K562 (cell line): ENCODE data around the gene C2CD2. TPM values are rescaled to one million over a fixed set of nuclear protein-coding genes. Genes with fewer than 3 reads are reported as not detected.

ENCODE experiments used
- ATAC-seq: fragments of 200-7000 bp; cut with Tn5 transposase; 3 replicates; pipeline ENCODE4 v1.9.1; 2020; ENCODE audit warnings: moderate library complexity
- BruUV-seq: library from RNA; stranded (reverse); fragments of 400-500 nt; replicated peaks from 2 replicates; lab custom pipeline; 2021; lab: Mats Ljungman, UMichigan
- CTCF ChIA-PET: fragments of 300-600 bp; formaldehyde crosslinking; extraction: SDS; loops from one replicate; lab custom pipeline; 2021; ENCODE audit warnings: low intra/inter-chr PET ratio; lab: Yijun Ruan, JAX
- POLR2A ChIA-PET: fragments of 300-600, 350-650 bp; sonication (Branson Sonifier 250); formaldehyde crosslinking; extraction: SDS; loops from one replicate; lab custom pipeline; 2021; ENCODE audit warnings: antibody characterized with exemption, inconsistent platforms; lab: Yijun Ruan, JAX
- DNase-seq, 4 experiments: peaks; one replicate each; pipeline versions ENCODE4 v3.0.0 to v3.0.0-alpha.2; 2011 to 2018; ENCODE audit warnings: low spot score in 3 of 4, mixed read lengths in 3 of 4; ENCODE audit errors: extremely low read depth in 1 of 4
- FAIRE-seq: peaks from 2 replicates; lab custom pipeline; 2011; peaks lifted over from hg19 to GRCh38; lab: Jason Lieb, UNC
- H2AFZ ChIP-seq: 2 replicates; pipeline ENCODE4 v1.6.0; 2011; ENCODE audit warnings: low read depth, low read length, control low read depth, inconsistent platforms
- H3K27ac ChIP-seq: fragments of 200-600 bp; 3 replicates; pipeline ENCODE4 v1.8.0; 2011; ENCODE audit warnings: low read depth, mild to moderate bottlenecking, control low read depth, inconsistent platforms, low read length, moderate library complexity, mixed read lengths; ENCODE audit errors: extremely low read depth
- H3K27me3 ChIP-seq, 2 experiments: fragments of 300-600 bp in 1 of 2; 2 replicates in 1 of 2; 3 replicates in 1 of 2; pipeline versions ENCODE4 v1.6.0 to v1.8.0; 2011; ENCODE audit warnings: inconsistent platforms in 2 of 2, low read length in 2 of 2, mild to moderate bottlenecking in 1 of 2, mixed read lengths in 1 of 2, moderate library complexity in 1 of 2; ENCODE audit not compliant: control insufficient read depth in 2 of 2, insufficient read depth in 2 of 2
- H3K36me3 ChIP-seq: fragments of 300-600 bp; 3 replicates; pipeline ENCODE4 v1.8.0; 2011; ENCODE audit warnings: mild to moderate bottlenecking, low read length, inconsistent platforms; ENCODE audit not compliant: control insufficient read depth, insufficient read depth
- H3K4me1 ChIP-seq, 2 experiments: fragments of 200-600 bp in 1 of 2; replicated peaks in 1 of 2; 2 replicates in 1 of 2; 3 replicates in 1 of 2; pipeline versions ENCODE4 v1.5.1 to v1.8.0; 2011; ENCODE audit warnings: inconsistent platforms in 2 of 2, low read length in 2 of 2, mild to moderate bottlenecking in 1 of 2, mixed read lengths in 1 of 2, moderate library complexity in 1 of 2; ENCODE audit not compliant: control insufficient read depth in 2 of 2, insufficient read depth in 2 of 2
- H3K4me2 ChIP-seq: 2 replicates; pipeline ENCODE4 v1.6.1; 2011; ENCODE audit warnings: low read length, control low read depth, inconsistent platforms, mixed read lengths; ENCODE audit not compliant: insufficient read depth
- H3K4me3 ChIP-seq: fragments of 200-600 bp; sonication (generic), shearing (Covaris generic); 2 replicates; pipeline ENCODE4 v1.5.1; 2016; ENCODE audit warnings: control low read depth, inconsistent platforms
- H3K79me2 ChIP-seq: fragments of 200-600 bp; 3 replicates; pipeline ENCODE4 v1.8.0; 2011; ENCODE audit warnings: low read length, inconsistent platforms; ENCODE audit not compliant: control insufficient read depth, insufficient read depth
- H3K9ac ChIP-seq, 2 experiments: 2 replicates each; pipeline versions ENCODE4 v1.6.0 to v1.6.1; 2011; ENCODE audit warnings: low read depth in 2 of 2, low read length in 2 of 2, control low read depth in 1 of 2, inconsistent platforms in 1 of 2, mild to moderate bottlenecking in 1 of 2, mixed read lengths in 1 of 2; ENCODE audit not compliant: insufficient read depth in 1 of 2
- H3K9me1 ChIP-seq: one replicate; pipeline ENCODE4 v1.6.0; 2011; ENCODE audit warnings: inconsistent platforms, mild to moderate bottlenecking, low read length, moderate library complexity; ENCODE audit not compliant: control insufficient read depth, insufficient read depth
- H3K9me3 ChIP-seq: replicated peaks from 2 replicates; pipeline ENCODE4 v1.5.1; 2011; ENCODE audit warnings: low read depth, low read length, inconsistent platforms; ENCODE audit not compliant: control insufficient read depth, insufficient read depth
- H4K20me1 ChIP-seq: replicated peaks from 2 replicates; pipeline ENCODE4 v1.6.1; 2011; ENCODE audit warnings: low read length, inconsistent platforms, mixed read lengths; ENCODE audit not compliant: control insufficient read depth, insufficient read depth
- CEBPB ChIP-seq: fragments of 450-650 bp; IDR thresholded peaks from 2 replicates; pipeline ENCODE4 v1.6.1; 2016; ENCODE audit warnings: missing genetic modification characterization, missing compliant biosample characterization
- POLR2H ChIP-seq: IDR thresholded peaks from 2 replicates; pipeline ENCODE4 v1.6.1; 2016; ENCODE audit warnings: missing genetic modification characterization, low read depth, mild to moderate bottlenecking, control low read depth, missing compliant biosample characterization, moderate library complexity
- TGIF2 ChIP-seq: sonication (generic); formaldehyde crosslinking; IDR thresholded peaks from 2 replicates; pipeline ENCODE4 v1.8.1; 2022; ENCODE audit warnings: mild to moderate bottlenecking, missing genetic modification reagents, moderate library complexity
- WGBS: fragments of 100-300 bp; shearing (Covaris generic); methylation state at CpG from one replicate; pipeline ENCODE4 v1.1.6; 2016; ENCODE audit warnings: low coverage, mixed read lengths; ENCODE audit not compliant: insufficient coverage; ENCODE audit errors: missing lambda C conversion rate; 5-methylcytosine and 5-hydroxymethylcytosine counted together
- in situ Hi-C: fragments of 300-500 bp; cut with MboI; formaldehyde crosslinking; loops from 4 replicates; pipeline ENCODE4 v1.15.0; 2018; ENCODE audit warnings: inconsistent platforms, mixed read lengths
- intact Hi-C: fragments of 100-400 bp; cut with micrococcal nuclease; formaldehyde crosslinking; loops from 2 replicates; pipeline ENCODE4 v1.14.2; 2022
- polyA plus RNA-seq, 8 experiments: library from polyadenylated mRNA; depleted of rRNA in 4 of 8; stranded (reverse) in 5 of 8; unstranded in 3 of 8; fragments of >200 nt; fragmentation: Nextera tagmentation in 2 of 8; fragmentation: Illumina TruSeq in 1 of 8; extraction: Ambion mirVana in 2 of 8; extraction: Trizol in 1 of 8; gene quantifications; 2 replicates each; pipeline versions ENCODE4 v1.2.1 to v1.2.3, GENCODE V29; 2011 to 2014; ENCODE audit warnings: inconsistent platforms in 1 of 8, missing spikeins in 1 of 8
- total RNA-seq, 7 experiments: library from RNA; depleted of rRNA in 6 of 7; stranded (reverse); fragments of >200 nt in 6 of 7; fragmentation: Illumina TruSeq in 2 of 7; extraction: Trizol in 2 of 7; gene quantifications; 2 replicates each; pipeline versions ENCODE4 v1.2.1 to v1.2.3, GENCODE V29; 2011 to 2021; ENCODE audit warnings: low replicate concordance in 1 of 7

Gene C2CD2
- total and polyA plus RNA-seq, 9 of the 15 experiments (the other 6 are each of a cell fraction or from before 2014, with no cell fraction given): 1.3 to 21.6 (median 12.1) TPM

DNA sequence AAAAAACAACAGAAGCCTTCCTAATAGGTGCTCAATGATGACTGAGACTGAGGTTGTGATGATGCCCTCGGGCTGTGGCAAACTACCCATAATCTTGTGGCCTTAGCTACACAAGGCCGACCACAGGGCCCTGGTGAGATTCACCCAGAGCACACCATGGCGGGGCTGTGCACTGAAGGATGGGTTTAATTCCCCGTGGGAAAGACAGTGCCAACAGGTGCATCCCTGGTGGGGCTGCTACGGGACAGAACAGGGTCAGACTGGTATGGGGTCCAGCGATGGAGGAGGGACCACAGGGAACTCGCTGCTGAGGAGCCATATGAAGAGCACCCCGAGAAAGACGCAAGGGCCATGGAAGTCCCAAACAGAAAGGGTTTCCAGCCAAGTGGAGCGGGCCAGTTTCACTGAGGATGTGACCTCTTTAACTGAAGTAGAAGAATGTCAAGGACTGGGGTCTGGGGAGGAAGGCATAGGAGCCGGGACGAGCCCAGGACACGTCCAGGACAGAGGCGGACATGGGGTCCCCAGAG, 96.0 kb downstream of the C2CD2 start (continued):
- TF ChIP-seq POLR2H (tag): no peak

DNA sequence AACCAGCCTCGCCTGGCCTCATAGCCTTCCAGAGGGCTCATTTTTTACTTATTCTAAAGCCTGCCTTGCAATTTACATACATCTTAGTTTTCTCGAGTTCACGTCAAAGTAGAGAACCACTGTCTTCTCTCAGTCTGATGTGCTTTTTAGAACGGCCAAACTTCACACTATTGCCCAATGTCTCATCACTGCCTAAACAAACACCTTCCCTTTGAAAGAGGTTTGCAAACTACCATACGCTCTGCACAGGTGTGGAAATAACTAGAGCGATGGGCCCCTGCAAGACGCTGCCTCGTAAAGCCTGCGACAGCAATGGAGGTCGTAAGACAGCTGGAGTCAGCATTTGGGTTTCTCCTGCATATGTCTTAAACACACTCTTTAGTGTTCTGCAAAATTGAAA, 97.2 kb downstream of the C2CD2 start:
- ChIA-PET CTCF (no interaction called here), POLR2A (interaction anchor here (0.6 to 1.5 kb wide), 3 partner anchors 13 to 53 kb away, joined by 3 read pairs; partner anchors contain the start of gene PRDM15)
- DNase-seq (no peak), ATAC-seq (no peak), FAIRE-seq (peak; percentile 11)
- no peaks in the 10 kb centered on the region for H3K9me3 ChIP-seq
- intact Hi-C loops (no loop called here), in situ Hi-C loops (no loop called here)
- H4K20me1 ChIP-seq: no peaks in the 10 kb centered on the region
- H3K27ac ChIP-seq: no peak overlapping the region
- peaks cover 3% of the 10 kb centered on the region for H3K9me1 ChIP-seq
- H3K36me3 ChIP-seq: peaks cover 56% of the 10 kb centered on the region; the same call in 2 of the 3 replicates
- no peak overlapping the region for H2AFZ ChIP-seq
- H3K27me3 ChIP-seq: no peaks in the 10 kb centered on the region
- H3K4me2 ChIP-seq: no peak overlapping the region
- no peak for TF ChIP-seq TGIF2 (CRISPR knock-in tag)
- 0 out of 2 replicates have a peak, but pooled peaks have one; percentile 12 for TF ChIP-seq CEBPB
- 80% methylated on average over 10 of the region's 10 CpGs for WGBS
- H3K9ac ChIP-seq: no peak overlapping the region
- no peaks in the 10 kb centered on the region for H3K79me2 ChIP-seq
- peaks cover 0 to 7% of the 10 kb centered on the region in 2 experiments; a peak in 2 of 5 replicates for H3K4me1 ChIP-seq
- BruUV-seq: no TSS peak
- no peak overlapping the region for H3K4me3 ChIP-seq
